HEK293T (cell line): ENCODE measurements around the gene HSCB.

ENCODE experiments used
- CTCF ChIA-PET: fragments of 350-600 bp; formaldehyde crosslinking; extraction: SDS; loops from one replicate; lab custom pipeline; 2021; ENCODE audit warnings: antibody characterized with exemption, inconsistent platforms; lab: Yijun Ruan, JAX
- POLR2A ChIA-PET: fragments of 350-600 bp; formaldehyde crosslinking; extraction: SDS; loops from one replicate; lab custom pipeline; 2020; ENCODE audit warnings: antibody characterized with exemption, inconsistent platforms; lab: Yijun Ruan, JAX
- DNase-seq: peaks from one replicate; pipeline ENCODE4 v3.0.0; 2012; ENCODE audit warnings: mixed read lengths; ENCODE audit errors: extremely low spot score
- ARNT ChIP-seq: fragments of 450-650 bp; IDR thresholded peaks from 2 replicates; pipeline ENCODE4 v1.6.1; 2017; ENCODE audit warnings: mild to moderate bottlenecking
- BHLHE40 ChIP-seq: fragments of 450-650 bp; IDR thresholded peaks from 2 replicates; pipeline ENCODE4 v1.6.1; 2016; ENCODE audit warnings: mild to moderate bottlenecking, moderate library complexity, borderline replicate concordance
- CTBP1 ChIP-seq: fragments of 450-650 bp; IDR thresholded peaks from 2 replicates; pipeline ENCODE4 v1.6.1; 2016; ENCODE audit warnings: borderline replicate concordance
- ELF4 ChIP-seq: fragments of 450-650 bp; IDR thresholded peaks from 2 replicates; pipeline ENCODE4 v1.6.1; 2017; ENCODE audit warnings: antibody characterized with exemption
- FOXA1 ChIP-seq: fragments of 450-650 bp; IDR thresholded peaks from 2 replicates; pipeline ENCODE4 v1.6.1; 2016; ENCODE audit warnings: mild to moderate bottlenecking
- FOXK2 ChIP-seq: fragments of 450-650 bp; IDR thresholded peaks from 2 replicates; pipeline ENCODE4 v1.6.1; 2016; ENCODE audit warnings: mild to moderate bottlenecking
- FOXM1 ChIP-seq: fragments of 450-650 bp; IDR thresholded peaks from 2 replicates; pipeline ENCODE4 v1.6.1; 2017; ENCODE audit warnings: mild to moderate bottlenecking, borderline replicate concordance
- HDGF ChIP-seq: fragments of 450-650 bp; IDR thresholded peaks from 2 replicates; pipeline ENCODE4 v1.6.1; 2017; ENCODE audit warnings: antibody characterized with exemption, borderline replicate concordance
- L3MBTL2 ChIP-seq: fragments of 450-650 bp; conservative IDR thresholded peaks from 2 replicates; pipeline ENCODE4 v1.6.1; 2016; ENCODE audit warnings: mild to moderate bottlenecking
- LEF1 ChIP-seq: fragments of 450-650 bp; IDR thresholded peaks from 2 replicates; pipeline ENCODE4 v1.6.1; 2017; ENCODE audit warnings: mild to moderate bottlenecking, borderline replicate concordance
- NFRKB ChIP-seq: fragments of 450-650 bp; IDR thresholded peaks from 2 replicates; pipeline ENCODE4 v1.6.1; 2016; ENCODE audit warnings: mild to moderate bottlenecking, moderate library complexity
- SP1 ChIP-seq: fragments of 450-650 bp; IDR thresholded peaks from 2 replicates; pipeline ENCODE4 v1.6.1; 2017
- SUZ12 ChIP-seq: fragments of 450-650 bp; IDR thresholded peaks from 2 replicates; pipeline ENCODE4 v1.6.1; 2016; ENCODE audit warnings: mild to moderate bottlenecking
- TARDBP ChIP-seq: fragments of 450-650 bp; IDR thresholded peaks from 2 replicates; pipeline ENCODE4 v1.6.1; 2016
- ZNF384 ChIP-seq: fragments of 450-650 bp; IDR thresholded peaks from 2 replicates; pipeline ENCODE4 v1.6.1; 2016
- TF ChIP-seq, protein P1 (sequence below): fragments of 450-650 bp; IDR thresholded peaks from 2 replicates; pipeline ENCODE4 v1.6.1; 2016

The HSCB gene

DNA sequence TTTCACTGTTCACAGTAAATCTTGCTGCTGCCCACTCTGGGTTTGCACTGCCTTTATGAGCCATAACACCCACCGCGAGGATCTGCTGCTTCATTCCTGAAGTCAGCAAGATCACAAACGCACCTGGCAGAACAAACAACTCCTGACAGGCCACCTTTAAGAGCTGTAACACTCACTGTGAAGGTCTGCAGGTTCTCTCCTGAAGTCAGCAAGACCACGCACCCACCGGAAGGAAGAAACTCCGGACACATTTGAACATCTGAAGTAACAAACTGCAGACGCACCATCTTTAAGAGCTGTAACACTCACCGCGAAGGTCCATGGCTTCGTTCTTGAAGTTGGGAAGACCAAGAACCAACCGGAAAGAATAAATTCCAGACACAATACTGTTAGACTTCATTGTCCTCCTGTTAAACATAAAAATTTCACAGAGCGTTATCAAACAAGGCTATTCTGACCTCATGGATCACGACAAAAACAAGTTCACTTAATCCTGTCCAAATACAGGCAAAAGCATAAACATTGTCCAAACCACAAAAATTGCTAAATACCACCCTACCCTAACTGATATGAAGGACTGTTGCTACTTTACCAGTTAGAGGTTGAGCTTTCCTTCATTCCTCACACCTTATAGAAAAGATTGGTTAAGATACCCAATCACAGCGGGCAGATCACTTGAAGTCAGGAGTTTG lies 27.7 kb downstream of the HSCB start:
- TF ChIP-seq ELF4 = no peak
- no peak for TF ChIP-seq SP1
- TF ChIP-seq ZNF384 = no peak
- TF ChIP-seq NFRKB = no peak
- TF ChIP-seq ARNT = no peak
- no peak for TF ChIP-seq SUZ12
- TF ChIP-seq TARDBP = no peak
- no peak for TF ChIP-seq FOXA1
- TF ChIP-seq FOXK2 = no peak
- TF ChIP-seq HDGF = no peak
- TF ChIP-seq, protein P1, sequence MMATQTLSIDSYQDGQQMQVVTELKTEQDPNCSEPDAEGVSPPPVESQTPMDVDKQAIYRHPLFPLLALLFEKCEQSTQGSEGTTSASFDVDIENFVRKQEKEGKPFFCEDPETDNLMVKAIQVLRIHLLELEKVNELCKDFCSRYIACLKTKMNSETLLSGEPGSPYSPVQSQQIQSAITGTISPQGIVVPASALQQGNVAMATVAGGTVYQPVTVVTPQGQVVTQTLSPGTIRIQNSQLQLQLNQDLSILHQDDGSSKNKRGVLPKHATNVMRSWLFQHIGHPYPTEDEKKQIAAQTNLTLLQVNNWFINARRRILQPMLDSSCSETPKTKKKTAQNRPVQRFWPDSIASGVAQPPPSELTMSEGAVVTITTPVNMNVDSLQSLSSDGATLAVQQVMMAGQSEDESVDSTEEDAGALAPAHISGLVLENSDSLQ = no peak
- TF ChIP-seq LEF1 = no peak
- DNase-seq = no peak
- CTCF ChIA-PET = no interaction called here
- POLR2A ChIA-PET = no interaction called here

DNA sequence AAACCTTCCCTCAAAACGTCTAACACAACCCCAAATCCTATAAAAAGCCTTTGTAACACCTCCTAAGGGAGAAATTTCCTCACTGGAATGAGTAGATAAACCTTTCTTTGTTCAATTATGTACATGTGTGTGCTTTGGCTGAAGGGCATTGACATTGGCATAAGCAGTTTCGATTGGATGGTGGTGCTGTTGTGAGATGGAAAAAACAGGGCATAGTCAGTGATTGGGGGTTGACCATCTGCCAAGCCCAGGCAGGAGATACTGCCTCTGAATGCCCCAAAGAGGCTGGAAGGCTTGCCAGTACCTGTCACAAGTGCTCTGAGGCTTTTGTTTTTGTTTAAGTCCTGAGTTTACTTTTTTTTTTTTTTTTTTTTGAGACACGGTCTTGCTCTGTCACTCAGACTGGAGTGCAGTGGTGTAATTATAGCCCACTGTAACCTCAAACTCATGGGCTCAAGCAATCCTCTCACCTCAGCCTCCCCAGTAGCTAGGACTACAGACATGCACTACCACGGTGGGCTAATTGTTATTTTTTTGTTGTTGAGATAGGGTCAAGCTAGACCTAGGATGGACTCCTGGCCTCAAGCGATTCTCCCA lies 29.5 kb downstream of the HSCB start:
- CTCF ChIA-PET = no interaction called here
- no peak for DNase-seq

DNA sequence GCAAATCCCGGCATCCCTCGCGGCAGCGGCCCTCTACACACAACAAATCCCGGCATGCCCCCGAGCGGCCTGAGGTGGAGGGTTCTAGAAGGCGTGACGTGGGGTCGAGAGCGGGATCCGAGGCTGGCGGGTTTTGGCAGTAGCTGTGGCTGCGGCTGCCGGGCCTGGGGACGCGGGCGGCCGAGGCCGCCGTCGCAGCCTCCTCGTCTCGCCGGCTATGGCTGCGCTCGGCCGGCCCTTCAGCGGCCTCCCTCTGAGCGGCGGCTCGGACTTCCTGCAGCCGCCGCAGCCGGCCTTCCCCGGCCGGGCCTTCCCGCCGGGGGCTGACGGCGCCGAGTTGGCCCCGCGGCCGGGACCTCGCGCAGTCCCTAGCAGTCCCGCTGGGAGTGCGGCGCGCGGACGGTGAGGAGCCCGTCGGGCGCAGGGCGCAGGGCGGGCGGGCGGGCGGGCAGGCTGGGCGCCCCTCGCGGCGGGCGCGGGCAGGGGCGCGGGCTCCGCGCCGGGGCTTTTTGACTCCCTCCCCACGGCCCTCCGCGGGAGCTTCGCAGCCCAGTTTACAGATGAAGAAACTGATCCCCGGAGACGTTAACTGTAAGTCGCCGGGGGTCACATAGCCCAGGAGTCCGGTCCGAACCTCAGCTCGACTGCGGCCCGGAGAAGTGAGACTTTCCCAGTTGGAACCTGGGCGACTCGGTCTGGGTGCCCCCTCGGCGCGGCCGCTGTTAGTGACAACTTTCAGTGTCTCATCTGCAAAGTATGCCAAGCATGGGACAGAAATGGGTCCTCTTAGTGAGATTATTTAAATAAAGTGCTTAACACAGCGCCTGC lies 31.0 kb downstream of the HSCB start, which contains the start of gene CCDC117:
Gene CCDC117, plus strand, starts transcription at position 63 of the 828 bp plus-strand sequence. Its CDS starts 155 bp downstream, at position 218.
- POLR2A ChIA-PET = interaction anchor here (0.6 to 2.9 kb wide), 9 partner anchors 8 to 173 kb away, joined by 3 to 16 read pairs (median 4); partner anchors contain the start of genes CHEK2, HSCB and XBP1
- TF ChIP-seq ELF4 (peak; percentile 42; the same call in 1 of the 2 replicates), FOXM1 (peak; percentile 40; the same call in 1 of the 2 replicates), ARNT (0 out of 2 replicates have a peak, but pooled peaks have one; percentile 26), L3MBTL2 (peak; percentile 65; the same call in 1 of the 2 replicates), CTBP1 (no peak)
- CTCF ChIA-PET = interaction anchor here (1.5 kb wide), 1 partner anchor 11 kb away, joined by 5 read pairs; no protein-coding TSS in a partner anchor
- DNase-seq = peak; percentile 96

More for the DNA sequence above, 29.5 kb downstream of the HSCB start:
- POLR2A ChIA-PET = no interaction called here
- no peak for TF ChIP-seq ZNF384
- TF ChIP-seq SP1 = no peak
- TF ChIP-seq, protein P1 = peak; percentile 45; the same call in 1 of the 2 replicates
- TF ChIP-seq FOXK2 = no peak

DNA sequence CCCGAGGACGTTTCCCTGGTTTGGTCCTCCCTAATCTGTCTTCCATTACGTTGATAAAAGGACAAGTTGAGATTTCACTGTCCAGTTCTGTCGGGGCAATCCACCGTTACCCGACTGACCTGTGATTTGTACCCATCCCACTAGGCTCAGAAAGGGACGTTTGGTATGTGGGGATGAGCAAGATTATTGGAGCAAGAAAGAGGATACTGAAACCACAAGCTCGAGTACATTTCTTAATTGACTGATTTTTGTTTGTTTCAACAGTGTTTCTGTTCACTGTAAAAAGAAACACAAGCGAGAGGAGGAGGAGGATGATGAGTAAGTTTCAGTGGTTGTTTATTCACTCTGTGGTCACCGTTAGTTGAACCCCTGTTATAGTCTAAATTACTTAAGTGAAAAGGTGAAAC lies 31.6 kb downstream of the HSCB start:
- CTCF ChIA-PET = interaction anchor here (1.5 kb wide), 1 partner anchor 11 kb away, joined by 5 read pairs; no protein-coding TSS in a partner anchor
- TF ChIP-seq, protein P1 = no peak
- TF ChIP-seq BHLHE40 (no peak), NFRKB (no peak)
- POLR2A ChIA-PET = interaction anchor here (1.7 to 2.9 kb wide), 3 partner anchors 12 to 32 kb away, joined by 5 to 16 read pairs (median 9); partner anchors contain the start of genes CHEK2, HSCB and XBP1
- DNase-seq = no peak

DNA sequence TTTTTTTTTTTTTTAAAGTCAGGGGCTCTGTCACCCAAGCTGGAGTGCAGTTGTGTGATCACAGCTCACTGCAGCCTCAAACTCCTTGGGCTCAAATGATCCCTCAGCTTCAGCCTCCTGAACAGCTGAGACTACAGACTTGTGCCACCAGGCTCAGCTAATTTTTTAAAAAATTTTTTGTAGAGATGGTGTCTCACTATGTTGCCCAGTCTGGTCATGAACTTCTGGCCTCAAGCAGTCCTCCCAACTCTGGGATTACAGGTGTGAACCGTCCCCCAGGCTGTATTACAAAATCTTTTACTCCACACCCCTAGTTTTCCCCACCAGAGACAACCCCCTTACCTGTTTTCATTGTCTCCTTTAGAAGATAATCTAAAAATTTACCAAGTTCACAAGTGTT lies 32.5 kb downstream of the HSCB start:
- no peak for DNase-seq
- ChIA-PET CTCF (interaction anchor here (0.6 to 1.5 kb wide), 2 partner anchors 10 to 139 kb away, joined by 5 to 6 read pairs; no protein-coding TSS in a partner anchor), POLR2A (interaction anchor here (2.9 kb wide), 1 partner anchor 25 kb away, joined by 16 read pairs; the partner anchor contains the start of gene XBP1)
- TF ChIP-seq SUZ12 = no peak
- TF ChIP-seq NFRKB = no peak
- TF ChIP-seq ELF4 = no peak
- no peak for TF ChIP-seq BHLHE40
- no peak for TF ChIP-seq FOXA1
- TF ChIP-seq, protein P1 = no peak
- no peak for TF ChIP-seq CTBP1
- no peak for TF ChIP-seq TARDBP
- TF ChIP-seq FOXK2 = no peak
- TF ChIP-seq L3MBTL2 = no peak
- no peak for TF ChIP-seq ARNT
- no peak for TF ChIP-seq ZNF384
- no peak for TF ChIP-seq FOXM1
- TF ChIP-seq LEF1 = no peak
- TF ChIP-seq HDGF = no peak
